Activated T-helper 1 cell treated with anti-CD3 and anti-CD28 coated beads, Interleukin-2, amount 50 U/mL, for 16 hours (primary cell): ENCODE data around the gene CCR5AS.

Experiments used
- DNase-seq, 2 donors: peaks; one replicate each; pipeline ENCODE4 v3.0.0-alpha.2; 2020; ENCODE audit warnings: low read depth in 1 of 2, low spot score in 1 of 2

CCR5AS gene

GRCh38 chr3:46381625-46382024 is 25.2 kb downstream of the CCR5AS start:
- no peak for DNase-seq

GRCh38 chr3:46380471-46381221 is 26.2 kb downstream of the CCR5AS start:
- no peak for DNase-seq

- peak; percentile 30 to 32 for DNase-seq
Observed at GRCh38 chr3:46378426-46378942, 28.4 kb downstream of the CCR5AS start.

- DNase-seq = no peak
Observed at GRCh38 chr3:46375814-46376213, 31.1 kb downstream of the CCR5AS start.

- DNase-seq = no peak
Observed at GRCh38 chr3:46375218-46375617, 31.6 kb downstream of the CCR5AS start.

GRCh38 chr3:46374755-46375154 is 32.1 kb downstream of the CCR5AS start:
- no peak for DNase-seq

- DNase-seq = no peak
Observed at GRCh38 chr3:46372492-46373359, 34.1 kb downstream of the CCR5AS start.

GRCh38 chr3:46371519-46372340 is 35.1 kb downstream of the CCR5AS start:
- DNase-seq = no peak

GRCh38 chr3:46370839-46371518 is 35.9 kb downstream of the CCR5AS start, which contains the start of gene CCR5:
Gene CCR5 (plus strand): TSS chr3:46370946. CDS start chr3:46372903, 1,957 bp downstream.
- DNase-seq = no peak

- DNase-seq = no peak
Observed at GRCh38 chr3:46369675-46370132, 37.2 kb downstream of the CCR5AS start.

- no peak for DNase-seq
Observed at GRCh38 chr3:46369151-46369550, 37.7 kb downstream of the CCR5AS start.

GRCh38 chr3:46368569-46368968 is 38.3 kb downstream of the CCR5AS start:
- DNase-seq = peak; percentile 18 to 46

GRCh38 chr3:46367811-46368210 is 39.1 kb downstream of the CCR5AS start:
- DNase-seq = no peak

GRCh38 chr3:46365737-46366524 is 40.9 kb downstream of the CCR5AS start:
- no peak for DNase-seq

- no peak for DNase-seq
Observed at GRCh38 chr3:46365041-46365440, 41.8 kb downstream of the CCR5AS start.

GRCh38 chr3:46361408-46362283 is 45.2 kb downstream of the CCR5AS start:
- DNase-seq = no peak

- no peak for DNase-seq
Observed at GRCh38 chr3:46360907-46361306, 46.0 kb downstream of the CCR5AS start.

GRCh38 chr3:46359733-46360493 is 47.0 kb downstream of the CCR5AS start:
- DNase-seq = no peak
